Mesenchymal stem cell (in vitro differentiated cells and primary cell): ENCODE measurements around the gene KAT8. TPM values are rescaled to one million over a fixed set of nuclear protein-coding genes. Genes with fewer than 3 reads are reported as not detected.
A peak's percentile ranks its signal among the peaks of the same experiment; 100 is the strongest.

ENCODE experiments used
- DNase-seq: peaks from one replicate; pipeline ENCODE4 v3.0.0-alpha.2; 2013
- H2AFZ ChIP-seq: one replicate; pipeline ENCODE4 v1.6.1; 2013; ENCODE audit warnings: low read depth, mild to moderate bottlenecking, control low read depth, inconsistent platforms, low read length, moderate library complexity
- H2AK5ac ChIP-seq: 2 replicates; pipeline ENCODE4 v1.6.1; 2013; ENCODE audit warnings: low read length, moderate library complexity, mild to moderate bottlenecking, inconsistent platforms; ENCODE audit not compliant: severe bottlenecking
- H2BK120ac ChIP-seq: one replicate; pipeline ENCODE4 v1.6.1; 2013; ENCODE audit warnings: low read depth, mild to moderate bottlenecking, inconsistent platforms, low read length, moderate library complexity
- H2BK12ac ChIP-seq, 2 experiments: one replicate each; pipeline ENCODE4 v1.6.1; 2013; ENCODE audit warnings: inconsistent platforms in 2 of 2, low read length in 2 of 2, mild to moderate bottlenecking in 2 of 2, moderate library complexity in 2 of 2, control low read depth in 1 of 2
- H2BK15ac ChIP-seq: one replicate; pipeline ENCODE4 v1.6.1; 2013; ENCODE audit warnings: mild to moderate bottlenecking, low read depth, inconsistent platforms; ENCODE audit not compliant: poor library complexity, severe bottlenecking
- H2BK5ac ChIP-seq: 2 replicates; pipeline ENCODE4 v1.6.1; 2013; ENCODE audit warnings: low read depth, mild to moderate bottlenecking, low read length, control low read depth, inconsistent platforms; ENCODE audit not compliant: poor library complexity, severe bottlenecking
- H3K14ac ChIP-seq, 2 experiments: one replicate each; pipeline ENCODE4 v1.6.1; 2013; ENCODE audit warnings: inconsistent platforms in 2 of 2, low read length in 2 of 2, control low read depth in 1 of 2, mild to moderate bottlenecking in 1 of 2, moderate library complexity in 1 of 2
- H3K18ac ChIP-seq, 2 experiments: one replicate each; pipeline ENCODE4 v1.6.1; 2013; ENCODE audit warnings: inconsistent platforms in 2 of 2, low read length in 2 of 2, control low read depth in 1 of 2, low read depth in 1 of 2, mild to moderate bottlenecking in 1 of 2
- H3K23ac ChIP-seq, 2 experiments: one replicate each; pipeline ENCODE4 v1.6.1; 2013; ENCODE audit warnings: inconsistent platforms in 2 of 2, low read length in 2 of 2, mild to moderate bottlenecking in 2 of 2, moderate library complexity in 2 of 2, control low read depth in 1 of 2
- H3K27ac ChIP-seq: 2 replicates; pipeline ENCODE4 v1.5.1; 2013; ENCODE audit warnings: mild to moderate bottlenecking, moderate library complexity, low read length, control low read depth, inconsistent platforms; ENCODE audit not compliant: poor library complexity, severe bottlenecking
- H3K27me3 ChIP-seq, 2 experiments: 2 replicates each; pipeline versions ENCODE4 v1.6.1 to v1.7.0; 2013; ENCODE audit warnings: low read length in 2 of 2, mild to moderate bottlenecking in 2 of 2, moderate library complexity in 2 of 2, control low read depth in 1 of 2, inconsistent platforms in 1 of 2; ENCODE audit not compliant: control insufficient read depth in 1 of 2, insufficient read depth in 1 of 2
- H3K36me3 ChIP-seq, 2 experiments: 2 replicates each; pipeline versions ENCODE4 v1.6.1 to v1.7.0; 2013; ENCODE audit warnings: low read length in 2 of 2, control low read depth in 1 of 2, inconsistent platforms in 1 of 2, low read depth in 1 of 2, mild to moderate bottlenecking in 1 of 2; ENCODE audit not compliant: insufficient read depth in 2 of 2, control insufficient read depth in 1 of 2
- H3K4ac ChIP-seq, 2 experiments: one replicate each; pipeline ENCODE4 v1.6.1; 2013; ENCODE audit warnings: inconsistent platforms in 2 of 2, low read length in 2 of 2, mild to moderate bottlenecking in 2 of 2, moderate library complexity in 2 of 2, control low read depth in 1 of 2, low read depth in 1 of 2
- H3K4me1 ChIP-seq: 2 replicates; pipeline ENCODE4 v1.6.1; 2013; ENCODE audit warnings: low read depth, low read length, control low read depth; ENCODE audit not compliant: control insufficient read depth, insufficient read depth
- H3K4me2 ChIP-seq: 2 replicates; pipeline ENCODE4 v1.6.1; 2013; ENCODE audit warnings: low read length, mild to moderate bottlenecking, inconsistent platforms; ENCODE audit not compliant: poor library complexity, severe bottlenecking
- H3K4me3 ChIP-seq, 2 experiments: 2 replicates each; pipeline versions ENCODE4 v1.5.1 to v1.7.0; 2013; ENCODE audit warnings: low read length in 2 of 2, mild to moderate bottlenecking in 2 of 2, control low read depth in 1 of 2, low read depth in 1 of 2; ENCODE audit not compliant: insufficient read depth in 1 of 2
- H3K79me1 ChIP-seq: replicated peaks from 2 replicates; pipeline ENCODE4 v1.6.1; 2013; ENCODE audit warnings: mild to moderate bottlenecking, control low read depth, low read length, inconsistent platforms; ENCODE audit not compliant: poor library complexity, severe bottlenecking
- H3K9ac ChIP-seq: 2 replicates; pipeline ENCODE4 v1.7.0; 2013; ENCODE audit warnings: mild to moderate bottlenecking, low read length, moderate library complexity
- H3K9me3 ChIP-seq: 2 replicates; pipeline ENCODE4 v1.7.0; 2013; ENCODE audit warnings: mild to moderate bottlenecking, low read length; ENCODE audit not compliant: control insufficient read depth
- H4K8ac ChIP-seq: one replicate; pipeline ENCODE4 v1.6.1; 2013; ENCODE audit warnings: inconsistent platforms, mild to moderate bottlenecking, low read length, moderate library complexity
- H4K91ac ChIP-seq: one replicate; pipeline ENCODE4 v1.6.1; 2013; ENCODE audit warnings: mild to moderate bottlenecking, low read length, inconsistent platforms
- WGBS: methylation state at CpG from one replicate; pipeline ENCODE4 v1.1.7; 2013; ENCODE audit warnings: mixed read lengths; 5-methylcytosine and 5-hydroxymethylcytosine counted together
- polyA plus RNA-seq, 2 experiments: library from polyadenylated mRNA; stranded (reverse); fragments of 200-250 nt; gene quantifications; one replicate each; pipeline ENCODE4 v1.2.3, GENCODE V29; 2013

The KAT8 gene
- 21.2 TPM for polyA plus RNA-seq (2013, experiment 1 of 2)
- polyA plus RNA-seq (2013, experiment 2 of 2), result 20.3 TPM

DNA sequence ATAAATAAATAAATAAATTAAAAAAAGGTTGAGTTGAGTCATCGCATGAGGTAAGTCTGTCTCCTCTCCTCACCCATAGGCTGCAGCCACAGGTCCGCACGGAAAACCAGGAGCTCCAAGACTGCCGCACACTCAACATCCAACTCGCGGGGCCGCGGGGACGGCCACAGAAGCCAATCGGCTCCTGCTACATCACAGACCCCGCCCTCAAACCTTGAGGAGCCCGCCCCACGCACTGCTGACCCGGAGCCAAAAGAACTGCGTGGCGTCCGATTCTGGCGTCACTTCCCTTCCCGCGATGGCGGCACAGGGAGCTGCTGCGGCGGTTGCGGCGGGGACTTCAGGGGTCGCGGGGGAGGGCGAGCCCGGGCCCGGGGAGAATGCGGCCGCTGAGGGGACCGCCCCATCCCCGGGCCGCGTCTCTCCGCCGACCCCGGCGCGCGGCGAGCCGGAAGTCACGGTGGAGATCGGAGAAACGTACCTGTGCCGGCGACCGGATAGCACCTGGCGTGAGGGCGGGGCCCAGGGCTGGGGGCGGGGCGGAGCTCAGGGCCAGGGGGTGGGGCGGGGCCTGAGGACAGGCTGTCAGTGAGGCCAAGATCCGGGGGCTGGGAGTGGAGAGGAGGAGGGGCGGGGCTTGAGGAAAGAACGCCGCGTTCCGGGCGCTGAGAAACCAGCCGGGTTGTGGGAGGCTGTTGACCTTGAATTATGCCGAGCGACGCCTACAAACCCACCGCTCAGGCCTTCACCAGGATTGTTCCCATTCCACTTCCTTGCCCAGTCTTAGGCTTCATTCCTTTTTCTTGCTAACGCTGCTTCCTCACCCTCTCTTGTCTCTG, at the start of gene KAT8:
Gene KAT8, plus strand, starts transcription at position 281 of the 839 bp plus-strand sequence. Its CDS starts 18 bp downstream, at position 299.
- peaks cover 25 to 44% of the 10 kb centered on the region in 2 experiments for H3K36me3 ChIP-seq
- H2BK120ac ChIP-seq, result peak within 1 kb of the TSS; percentile 45
- H2AK5ac ChIP-seq, result no peak within 1 kb of the TSS
- H3K4me3 ChIP-seq, result peak within 1 kb of the TSS; percentile 84 to 85
- H2BK12ac ChIP-seq, result peak within 1 kb of the TSS in 1 of 2 experiments; percentile 6
- under 1% methylated on average over 41 of the region's 68 CpGs for WGBS
- peak within 1 kb of the TSS; percentile 45 for H4K91ac ChIP-seq
- no peaks in the 10 kb centered on the region for H3K27me3 ChIP-seq
- no peak within 1 kb of the TSS for H3K14ac ChIP-seq
- peak within 1 kb of the TSS; percentile 92 for H3K27ac ChIP-seq
- no peaks in the 10 kb centered on the region for H3K9me3 ChIP-seq
- H2AFZ ChIP-seq, result peak within 1 kb of the TSS; percentile 58
- H3K4me2 ChIP-seq, result peak within 1 kb of the TSS; percentile 72
- peak within 1 kb of the TSS; percentile 90 for H2BK5ac ChIP-seq
- peaks cover 15% of the 10 kb centered on the region for H3K4me1 ChIP-seq
- peaks cover 23% of the 10 kb centered on the region for H3K79me1 ChIP-seq
- DNase-seq, result peak; percentile 99
- H2BK15ac ChIP-seq, result no peak within 1 kb of the TSS
- peak within 1 kb of the TSS; percentile 69 to 88 for H3K18ac ChIP-seq
- peak within 1 kb of the TSS in 1 of 2 experiments; percentile 57 for H3K23ac ChIP-seq
- H3K9ac ChIP-seq, result peak within 1 kb of the TSS; percentile 93
- peak within 1 kb of the TSS in 1 of 2 experiments; percentile 94 for H3K4ac ChIP-seq
- H4K8ac ChIP-seq, result peak within 1 kb of the TSS; percentile 79

DNA sequence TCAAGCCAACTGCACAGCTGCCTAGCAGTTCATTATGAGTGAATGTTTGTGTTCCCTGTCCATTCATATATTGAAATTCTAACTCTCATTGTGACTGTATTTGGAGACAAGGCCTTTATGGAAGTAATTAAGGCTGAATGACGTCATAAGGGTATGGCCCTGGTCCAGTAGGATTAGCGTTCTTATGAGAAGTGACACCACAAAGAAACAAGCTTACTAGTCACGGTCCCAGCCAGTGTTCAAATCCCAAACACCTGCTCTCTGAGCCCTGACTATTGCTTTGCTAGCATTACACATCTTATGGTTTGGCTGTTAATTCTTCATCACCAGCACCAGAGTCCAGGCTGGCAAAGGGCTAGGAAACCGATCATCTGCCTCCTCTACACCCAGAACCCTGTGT, 45.6 kb upstream of the KAT8 start:
- 60% methylated on average over 4 of the region's 4 CpGs for WGBS
- peak overlapping the region in 1 of 2 experiments; percentile 64 for H3K23ac ChIP-seq

DNA sequence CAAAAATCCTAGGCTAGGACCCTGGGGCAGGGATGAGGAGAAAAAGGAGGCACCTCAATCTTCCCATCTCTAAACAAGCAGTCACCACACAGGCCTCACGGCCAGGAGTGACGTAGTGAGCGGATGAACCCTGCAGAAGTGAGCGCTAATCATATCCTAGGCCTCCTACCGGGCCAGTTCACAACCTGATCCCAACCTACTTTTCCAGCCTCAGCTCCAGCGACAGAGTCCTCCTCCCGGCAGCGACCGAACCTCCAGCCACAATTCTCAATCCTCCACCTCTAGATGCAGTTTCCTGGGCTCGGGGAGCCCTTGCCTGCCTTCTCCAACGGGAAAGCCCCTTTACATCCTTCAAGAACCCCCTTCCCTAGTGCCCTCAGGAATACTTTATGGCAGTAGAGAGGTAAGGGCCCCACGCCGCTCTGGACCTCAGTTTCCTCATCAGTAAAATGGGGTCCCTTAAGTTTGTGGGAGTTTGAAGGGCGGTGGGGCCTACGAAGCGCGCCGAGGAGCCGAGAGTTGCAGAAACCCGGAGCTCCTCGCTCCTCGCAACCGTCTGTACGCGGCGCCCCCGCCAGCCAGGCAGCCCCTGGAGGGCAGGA, 44.8 kb upstream of the KAT8 start:
- H2BK120ac ChIP-seq, result peak overlapping the region; percentile 22
- H3K4ac ChIP-seq, result peak overlapping the region; percentile 69 to 99
- peak overlapping the region in 1 of 2 experiments; percentile 90 for H3K23ac ChIP-seq
- H3K27ac ChIP-seq, result peak overlapping the region; percentile 68
- peak overlapping the region; percentile 88 for H4K91ac ChIP-seq
- peak overlapping the region; percentile 81 for H3K4me2 ChIP-seq
- H3K4me1 ChIP-seq, result peaks cover 13% of the 10 kb centered on the region
- peaks cover 17 to 19% of the 10 kb centered on the region in 2 experiments for H3K36me3 ChIP-seq
- H2AK5ac ChIP-seq, result no peak overlapping the region
- H3K27me3 ChIP-seq, result no peaks in the 10 kb centered on the region
- peak overlapping the region; percentile 91 for H4K8ac ChIP-seq
- H2BK12ac ChIP-seq, result peak overlapping the region in 1 of 2 experiments; percentile 34
- no peak overlapping the region for H2BK15ac ChIP-seq
- peaks cover 20% of the 10 kb centered on the region for H3K79me1 ChIP-seq
- no peaks in the 10 kb centered on the region for H3K9me3 ChIP-seq
- peak overlapping the region; percentile 22 for H2BK5ac ChIP-seq
- WGBS, result under 1% methylated on average over 27 of the region's 27 CpGs
- H3K9ac ChIP-seq, result peak overlapping the region; percentile 94
- peak overlapping the region; percentile 82 to 87 for H3K4me3 ChIP-seq
- peak; percentile 75 for DNase-seq
- peak overlapping the region; percentile 74 to 98 for H3K18ac ChIP-seq
- H2AFZ ChIP-seq, result peak overlapping the region; percentile 72
- H3K14ac ChIP-seq, result peak overlapping the region in 1 of 2 experiments; percentile 99

More for the DNA sequence above, 45.6 kb upstream of the KAT8 start:
- H3K4me3 ChIP-seq, result peak overlapping the region in 1 of 2 experiments; percentile 87
- no peak overlapping the region for H2BK5ac ChIP-seq
- no peak overlapping the region for H4K8ac ChIP-seq
- no peak overlapping the region for H3K18ac ChIP-seq
- H3K36me3 ChIP-seq, result peaks cover 10 to 11% of the 10 kb centered on the region in 2 experiments
- peak overlapping the region in 1 of 2 experiments; percentile 0 for H3K4ac ChIP-seq
- H3K27ac ChIP-seq, result peak overlapping the region; percentile 68
- peak; percentile 58 for DNase-seq
- no peaks in the 10 kb centered on the region for H3K27me3 ChIP-seq
- peak overlapping the region; percentile 81 for H3K4me2 ChIP-seq
- H4K91ac ChIP-seq, result no peak overlapping the region
- no peak overlapping the region for H2BK15ac ChIP-seq
- H2AFZ ChIP-seq, result no peak overlapping the region
- H2BK12ac ChIP-seq, result no peak overlapping the region
- H3K79me1 ChIP-seq, result peaks cover 16% of the 10 kb centered on the region
- peak overlapping the region; percentile 20 for H2AK5ac ChIP-seq
- no peak overlapping the region for H3K14ac ChIP-seq
- H2BK120ac ChIP-seq, result no peak overlapping the region
- H3K9ac ChIP-seq, result peak overlapping the region; percentile 94
- H3K4me1 ChIP-seq, result peaks cover 13% of the 10 kb centered on the region
- H3K9me3 ChIP-seq, result no peaks in the 10 kb centered on the region
